Measurements from ENCODE around the gene ZNF157.
A peak's percentile ranks its signal among the peaks of the same experiment; 100 is the strongest.
"Not testable (repeated sequence)": the region's sequence is repeated elsewhere in the genome, so short reads cannot be mapped to it uniquely, and the experiment has no call there.

Gene ZNF157

DNA sequence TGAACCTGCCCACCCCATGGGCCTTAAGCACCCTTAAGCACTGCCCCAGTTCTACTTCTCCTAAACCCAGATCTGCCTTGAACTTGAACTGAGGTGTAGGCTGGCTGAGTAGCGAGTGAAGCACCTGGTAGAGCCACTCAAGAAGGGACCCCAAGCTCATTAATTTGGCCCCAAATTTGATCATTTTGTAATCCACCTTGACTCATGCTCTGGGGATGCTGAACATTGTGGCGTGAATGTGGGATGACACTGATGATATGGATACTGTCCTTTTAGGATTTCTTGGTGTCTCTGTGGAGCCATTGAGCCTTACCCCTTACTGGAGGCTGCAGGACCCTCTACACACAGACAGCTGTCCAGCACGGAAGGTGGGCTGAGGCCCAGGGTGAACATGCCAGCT lies at the start of gene ZNF157:
TSS of gene ZNF157 (plus strand) at position 301 of the 400 bp plus-strand sequence. CDS start at position 392, 91 bp downstream.
- DNase-seq, result no peak

DNA sequence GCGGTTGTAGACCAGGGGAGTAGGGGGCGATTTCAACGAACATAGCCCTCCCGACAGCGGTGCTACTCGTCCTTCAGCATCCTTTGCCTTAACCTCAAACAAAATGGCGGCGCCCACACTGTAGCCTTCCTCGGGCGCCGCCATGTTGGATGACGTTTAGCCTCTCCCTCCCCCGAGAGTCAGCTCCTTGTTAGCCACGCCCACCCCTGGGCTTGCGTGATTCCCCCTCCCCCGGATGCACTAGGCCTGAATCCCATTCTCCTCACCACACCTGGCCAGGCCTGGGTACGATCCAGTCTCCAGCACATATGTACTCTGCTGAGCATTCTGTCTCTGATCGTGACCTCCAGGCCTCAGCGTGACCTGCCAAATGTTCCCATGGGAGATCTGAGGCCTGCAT lies 49.0 kb upstream of the ZNF157 start:
- no peak for DNase-seq

DNA sequence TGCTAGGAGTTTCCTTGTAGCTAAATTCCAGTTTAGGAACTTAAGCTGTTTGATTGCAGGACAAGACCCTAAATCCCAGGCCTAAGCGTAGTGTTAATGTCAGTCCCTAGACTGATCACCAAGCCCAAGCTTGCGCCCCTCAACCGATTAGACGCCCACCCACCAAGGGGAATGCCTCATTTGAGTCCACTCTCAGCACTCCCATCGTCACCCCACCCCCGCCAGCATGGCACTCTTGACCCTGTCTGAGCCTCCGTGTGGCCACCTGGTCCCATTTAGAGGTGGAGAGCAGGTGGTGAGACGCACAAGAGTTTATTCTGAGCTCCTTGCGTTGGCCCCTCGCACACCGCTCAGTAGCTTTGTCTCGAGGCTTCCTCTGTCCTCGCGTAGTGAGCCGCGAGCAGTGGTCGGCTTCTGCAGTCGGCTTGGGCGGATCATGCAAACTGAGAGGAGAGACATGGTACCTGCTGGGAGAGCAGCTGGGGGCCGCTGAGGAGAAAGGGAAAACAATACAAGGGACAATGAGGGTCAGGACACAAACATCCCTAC lies 48.5 kb upstream of the ZNF157 start:
- DNase-seq, result no peak

DNA sequence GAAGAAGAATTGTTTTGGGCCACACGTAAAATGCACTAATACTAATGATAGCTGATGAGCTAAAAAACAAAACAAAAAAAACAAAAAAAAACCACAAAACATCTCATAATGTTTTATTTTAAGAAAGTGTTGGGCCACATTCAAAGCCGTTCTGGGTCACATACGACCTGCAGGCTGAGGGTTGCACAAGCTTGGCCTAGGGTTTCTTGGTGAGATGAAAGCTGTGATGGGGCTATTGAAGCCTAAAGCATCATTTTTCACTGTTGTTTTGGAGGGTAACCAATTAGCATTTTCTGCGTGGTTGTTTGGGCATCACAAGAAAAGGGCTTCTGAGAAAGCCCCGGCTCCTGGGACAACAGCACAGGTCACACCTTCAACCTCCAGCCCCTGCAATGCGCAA lies 42.5 kb upstream of the ZNF157 start:
- DNase-seq, result no peak

DNA sequence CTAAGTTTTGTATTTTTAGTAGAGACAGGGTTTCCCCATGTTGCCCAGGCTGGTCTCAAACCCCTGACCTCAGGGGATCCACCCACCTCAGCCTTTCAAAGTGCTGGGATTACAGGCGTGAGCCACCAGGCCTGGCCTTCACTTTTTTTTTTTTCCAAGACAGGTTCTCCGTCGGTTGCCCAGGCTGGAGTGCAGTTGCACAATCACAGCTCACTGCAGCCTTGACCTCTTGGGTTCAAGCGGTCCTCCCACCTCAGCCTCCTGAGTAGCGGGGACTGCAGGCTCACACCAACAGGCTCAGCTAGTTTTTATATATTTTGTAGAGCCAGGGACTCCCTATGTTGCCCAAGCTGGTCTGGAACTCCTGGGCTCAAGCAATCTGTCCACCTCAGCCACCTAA lies 37.6 kb upstream of the ZNF157 start:
- not testable (repeated sequence) for DNase-seq

DNA sequence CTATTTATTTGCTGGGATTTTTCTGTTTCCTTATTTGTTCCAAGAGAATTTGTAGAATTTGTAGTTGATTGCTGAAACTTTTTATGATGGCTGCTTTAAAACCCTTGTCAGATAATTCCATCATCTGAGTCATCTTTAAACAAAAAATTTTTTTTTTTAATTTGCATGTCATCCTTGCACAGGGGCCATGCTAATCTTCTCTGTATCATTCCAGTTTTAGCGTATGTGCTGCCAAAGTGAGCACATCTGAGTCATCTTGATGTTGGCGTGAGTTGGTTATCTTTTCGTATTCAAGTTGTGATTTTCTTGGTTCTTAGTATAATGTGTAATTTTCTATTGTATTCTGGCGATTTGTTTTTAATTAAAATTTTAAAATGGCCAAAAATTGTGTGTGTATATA lies 18.7 kb upstream of the ZNF157 start:
- DNase-seq, result no peak

DNA sequence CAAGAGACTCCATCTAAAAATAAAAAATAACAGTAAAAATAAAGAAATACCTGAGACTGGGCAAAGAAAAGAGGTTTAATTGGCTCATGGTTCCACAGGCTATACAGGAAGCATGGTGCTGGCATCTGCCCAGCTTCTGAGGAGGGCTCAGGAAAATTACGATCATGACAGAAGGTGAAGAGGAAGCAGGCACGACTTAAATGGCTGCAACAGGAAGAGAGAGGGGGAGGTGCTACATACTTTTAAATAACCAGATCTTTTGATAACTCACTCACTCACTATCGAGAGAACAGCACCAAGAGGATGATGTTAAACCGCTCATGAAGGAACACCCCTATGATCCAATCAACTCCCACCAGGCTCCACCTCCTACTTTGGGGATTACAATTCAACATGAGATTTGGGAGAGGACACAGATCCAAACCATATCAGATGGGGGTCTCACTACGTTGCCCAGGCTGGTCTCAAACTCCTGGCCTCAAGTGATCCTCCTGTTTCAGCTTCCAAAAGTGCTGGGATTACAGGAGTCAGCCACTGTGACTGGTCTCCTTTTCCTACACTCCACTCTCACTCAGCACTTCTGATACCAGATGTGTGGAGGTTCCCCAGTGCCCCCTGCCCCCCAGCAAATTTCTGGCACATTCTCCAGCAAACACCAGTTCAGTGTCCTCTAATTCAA lies 11.9 kb upstream of the ZNF157 start:
- DNase-seq, result peak; percentile 5 to 54

DNA sequence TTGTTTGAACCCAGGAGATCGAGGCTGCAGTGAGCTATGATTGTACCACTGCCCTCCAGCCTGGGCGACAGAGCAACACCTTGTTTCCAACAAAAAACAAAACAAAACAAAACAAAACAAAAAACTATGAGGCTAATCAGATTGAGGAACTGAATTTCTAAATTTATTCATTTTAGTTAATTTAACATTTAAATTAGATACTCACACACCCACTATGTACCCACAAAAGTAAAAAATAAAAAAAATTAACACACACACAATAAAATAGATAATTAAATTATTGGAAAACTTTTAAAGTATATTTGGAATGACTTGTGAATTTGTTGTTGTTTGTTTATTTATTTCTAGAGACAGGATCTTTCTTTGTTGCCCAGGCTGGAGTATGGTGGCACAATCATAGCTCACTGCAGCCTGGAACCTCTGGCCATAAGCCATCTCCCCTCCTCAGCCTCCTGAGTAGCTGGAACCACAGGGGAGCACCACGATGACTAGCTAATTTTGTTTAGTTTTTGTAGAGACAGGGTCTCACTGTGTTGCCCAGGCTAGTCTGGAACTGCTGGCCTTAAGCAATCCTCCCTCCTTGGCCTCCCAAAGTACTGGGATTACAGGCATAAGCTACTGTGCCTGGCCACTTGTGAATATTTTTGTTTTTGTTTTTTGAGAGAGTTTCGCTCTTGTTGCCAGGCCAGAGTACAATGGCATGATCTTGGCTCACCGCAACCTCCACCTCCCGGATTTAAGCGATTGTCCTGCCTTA lies 9.8 kb upstream of the ZNF157 start:
- no peak for DNase-seq

DNA sequence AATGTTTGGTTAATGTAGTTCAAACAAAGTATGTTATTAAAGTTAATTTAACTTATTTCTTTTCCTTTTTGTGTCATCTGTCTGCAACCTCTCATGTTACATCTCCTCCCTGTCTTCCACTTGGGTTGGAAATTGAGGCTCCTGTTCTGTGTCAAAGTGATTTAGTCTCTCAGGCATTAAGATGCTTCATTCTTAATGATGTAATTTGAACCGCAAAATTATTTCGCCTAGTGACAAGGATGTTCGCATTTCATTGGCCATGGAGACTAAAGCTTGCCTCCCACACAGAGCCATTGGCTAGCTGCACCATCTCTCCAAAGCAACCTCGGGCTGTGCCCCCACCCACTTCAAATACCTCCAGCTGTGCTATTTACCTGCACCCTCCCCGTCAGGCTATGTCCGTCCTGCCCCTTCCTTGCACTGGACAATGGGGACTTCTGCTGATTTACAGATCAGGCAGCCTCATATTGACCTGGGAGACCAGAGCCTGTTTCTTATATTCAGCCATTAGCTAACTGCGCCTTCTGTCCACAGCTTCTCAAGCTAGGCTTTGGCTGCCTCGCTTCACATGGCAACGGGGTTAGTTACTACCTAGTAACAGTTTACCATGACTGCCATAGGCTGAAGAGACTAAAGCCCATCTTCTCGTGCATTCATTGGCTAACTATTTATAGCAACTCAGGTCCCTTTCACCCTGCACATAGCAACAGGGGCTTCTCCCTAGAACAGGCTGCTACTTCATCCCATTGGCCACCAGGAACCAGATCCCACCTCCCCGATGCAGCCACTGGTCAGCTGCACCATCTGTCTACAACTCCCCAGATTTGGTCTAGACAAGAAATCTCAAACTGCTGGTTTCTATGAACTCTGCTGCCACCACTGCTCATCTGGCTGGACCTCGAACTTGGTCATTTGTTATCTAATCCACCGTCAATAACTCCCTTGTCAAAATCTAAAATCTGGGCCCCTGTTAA lies 8.6 kb upstream of the ZNF157 start:
- DNase-seq, result peak; percentile 79 to 85

DNA sequence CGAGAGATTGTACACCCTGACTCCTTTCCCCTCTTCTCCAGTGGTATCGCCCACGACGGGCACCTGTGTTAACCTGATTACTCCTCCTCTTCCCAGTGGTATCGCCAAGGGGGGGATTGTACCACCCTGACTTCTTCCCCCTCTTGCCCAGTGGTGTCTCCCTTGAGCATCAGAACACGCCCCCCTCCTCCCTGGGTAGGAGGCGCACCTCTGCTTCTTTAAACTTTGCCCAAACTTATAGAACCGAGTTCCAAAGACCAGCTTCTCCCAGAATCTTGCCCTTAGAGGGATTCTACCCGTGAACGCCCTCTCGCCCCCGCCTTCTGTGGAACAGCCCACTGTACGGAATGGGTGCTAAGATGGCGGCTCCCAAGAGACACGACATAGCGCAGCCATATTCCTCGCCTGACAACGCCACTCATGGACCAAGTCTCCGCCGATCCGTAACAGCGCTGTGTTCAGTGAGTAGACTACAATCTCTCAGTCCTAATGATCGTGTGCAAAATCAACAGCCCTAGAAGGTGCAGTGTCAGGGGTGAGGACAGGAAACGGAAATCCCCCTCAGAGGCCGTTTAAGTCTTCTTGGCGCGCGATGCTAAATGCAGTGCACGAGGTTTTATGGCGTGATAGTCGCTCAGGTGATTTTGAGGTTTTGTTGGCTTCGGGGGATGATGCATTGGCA lies 4.2 kb upstream of the ZNF157 start:
- peak; percentile 78 to 84 for DNase-seq

DNA sequence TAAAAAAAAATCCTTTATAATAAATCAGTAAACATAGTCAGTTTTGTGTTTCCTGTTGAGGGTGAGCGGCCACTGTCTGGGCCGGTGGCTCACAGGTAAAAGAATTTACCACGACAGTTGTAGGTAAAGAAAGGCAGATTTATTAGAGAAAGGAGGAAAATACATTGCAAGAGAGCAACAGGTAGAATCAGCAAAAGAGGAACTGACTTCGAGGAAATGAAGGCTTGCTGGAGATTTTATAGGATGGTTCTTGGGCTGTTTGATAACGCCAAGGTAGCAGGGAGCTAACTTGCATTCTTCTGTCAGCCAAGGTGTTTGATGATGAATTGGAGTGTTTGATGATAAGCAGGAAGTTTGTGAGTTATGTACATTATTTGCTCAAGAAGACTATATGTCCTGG lies 2.8 kb downstream of the ZNF157 start:
- DNase-seq, result no peak

DNA sequence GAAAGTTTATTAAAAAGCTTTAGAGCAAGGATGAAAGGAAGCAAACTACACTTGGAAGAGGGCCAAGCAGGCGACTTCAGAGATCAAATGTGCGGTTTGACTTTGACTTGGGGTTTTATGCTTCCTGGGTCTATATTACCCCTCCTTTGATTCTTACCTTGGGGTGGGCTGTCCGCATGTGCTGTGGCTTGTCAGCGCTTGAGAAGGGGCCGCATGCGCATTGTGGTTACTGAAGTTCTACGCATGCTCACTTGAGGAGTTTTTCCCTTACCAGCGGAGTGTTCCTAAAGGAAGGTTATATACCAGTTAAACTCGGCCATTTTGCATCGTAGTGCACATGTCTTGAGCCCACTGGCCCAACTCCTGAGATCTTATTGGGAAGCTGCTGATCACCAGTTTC lies 9.9 kb downstream of the ZNF157 start:
- peak; percentile 82 to 87 for DNase-seq

DNA sequence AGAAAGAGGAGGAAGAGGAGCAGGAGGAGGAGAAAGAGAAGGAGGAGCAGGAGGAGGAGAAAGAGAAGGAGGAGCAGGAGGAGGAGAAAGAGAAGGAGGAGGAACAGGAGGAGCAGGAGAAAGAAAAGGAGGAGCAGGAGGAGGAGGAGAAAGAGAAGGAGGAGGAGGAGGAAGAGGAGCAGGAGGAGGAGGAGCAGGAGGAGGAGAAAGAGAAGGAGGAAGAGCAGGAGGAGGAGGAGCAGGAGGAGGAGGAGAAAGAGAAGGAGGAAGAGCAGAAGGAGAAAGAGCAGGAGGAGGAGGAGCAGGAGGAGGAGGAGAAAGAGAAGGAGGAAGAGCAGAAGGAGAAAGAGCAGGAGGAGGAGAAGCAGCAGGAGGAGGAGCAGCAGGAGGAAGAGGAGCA lies 10.5 kb downstream of the ZNF157 start:
- not testable (repeated sequence) for DNase-seq

DNA sequence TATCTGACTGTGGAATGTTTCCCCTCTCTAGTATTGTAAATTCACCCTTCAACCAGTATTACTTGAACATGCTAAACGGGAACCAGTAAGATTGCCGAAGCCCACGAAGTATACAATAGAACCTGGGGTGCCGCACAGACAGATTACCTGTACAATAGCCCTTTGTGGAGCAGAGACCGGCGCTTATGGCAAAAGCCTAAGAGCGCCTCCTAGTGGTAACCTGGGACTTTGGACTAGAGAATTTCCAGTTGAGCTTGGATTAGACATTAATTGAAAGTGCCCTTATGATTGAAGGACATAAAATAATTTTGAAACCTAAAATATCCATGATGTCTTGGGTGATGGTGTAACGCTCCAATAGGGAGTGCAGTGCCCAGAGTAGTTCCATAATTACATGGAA lies 14.1 kb downstream of the ZNF157 start:
- peak; percentile 76 to 84 for DNase-seq

DNA sequence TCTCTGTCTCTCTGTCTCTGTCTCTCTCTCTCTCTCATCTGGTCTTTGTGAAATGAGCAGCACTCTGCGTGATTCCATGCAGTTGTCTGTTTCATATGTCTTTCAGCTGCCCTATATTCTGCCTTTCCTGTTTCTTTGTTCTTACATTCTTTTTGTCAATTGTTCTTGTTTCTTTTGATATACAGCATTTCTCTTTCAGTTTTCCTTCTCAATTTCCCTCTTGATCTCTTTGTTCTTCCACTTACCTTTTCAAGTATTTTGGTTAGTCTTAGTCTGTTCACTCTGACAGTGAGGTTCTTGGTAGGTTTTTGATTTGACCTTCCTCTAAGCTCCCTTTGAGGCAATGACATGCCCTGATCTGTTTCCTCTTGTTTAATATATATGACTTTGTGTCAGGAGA lies 20.4 kb downstream of the ZNF157 start:
- no peak for DNase-seq

DNA sequence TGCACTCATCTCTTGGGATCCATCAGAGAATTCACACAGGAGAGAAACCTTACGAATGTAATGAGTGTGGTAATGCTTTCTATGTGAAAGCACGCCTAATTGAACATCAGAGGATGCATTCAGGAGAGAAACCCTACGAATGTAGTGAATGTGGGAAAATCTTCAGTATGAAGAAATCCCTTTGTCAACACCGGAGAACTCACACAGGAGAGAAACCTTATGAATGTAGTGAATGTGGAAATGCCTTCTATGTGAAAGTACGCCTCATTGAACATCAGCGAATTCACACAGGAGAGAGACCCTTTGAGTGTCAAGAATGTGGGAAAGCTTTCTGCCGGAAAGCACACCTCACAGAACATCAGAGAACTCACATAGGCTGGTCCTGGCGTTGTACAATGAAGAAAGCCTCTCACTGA lies 42.8 kb downstream of the ZNF157 start:
- DNase-seq, result no peak

DNA sequence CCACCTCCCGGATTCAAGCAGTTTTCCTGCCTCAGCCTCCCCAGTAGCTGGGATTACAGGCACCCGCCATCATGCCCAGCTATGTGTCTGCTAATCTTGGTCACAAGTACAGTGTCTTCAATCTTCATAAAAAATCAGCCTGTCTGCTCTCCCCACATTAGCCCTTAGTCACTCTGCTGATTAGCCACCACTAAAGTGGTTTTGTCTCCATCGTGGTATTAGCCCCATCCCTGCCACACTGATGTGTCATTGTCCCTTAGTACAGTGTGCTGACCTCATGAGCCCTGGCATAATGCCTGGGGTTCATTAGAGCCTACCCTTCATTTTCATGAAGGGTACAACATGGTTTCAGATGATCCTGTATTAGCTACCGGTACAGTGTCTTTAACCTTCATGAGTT lies 49.9 kb downstream of the ZNF157 start:
- DNase-seq, result no peak

DNA sequence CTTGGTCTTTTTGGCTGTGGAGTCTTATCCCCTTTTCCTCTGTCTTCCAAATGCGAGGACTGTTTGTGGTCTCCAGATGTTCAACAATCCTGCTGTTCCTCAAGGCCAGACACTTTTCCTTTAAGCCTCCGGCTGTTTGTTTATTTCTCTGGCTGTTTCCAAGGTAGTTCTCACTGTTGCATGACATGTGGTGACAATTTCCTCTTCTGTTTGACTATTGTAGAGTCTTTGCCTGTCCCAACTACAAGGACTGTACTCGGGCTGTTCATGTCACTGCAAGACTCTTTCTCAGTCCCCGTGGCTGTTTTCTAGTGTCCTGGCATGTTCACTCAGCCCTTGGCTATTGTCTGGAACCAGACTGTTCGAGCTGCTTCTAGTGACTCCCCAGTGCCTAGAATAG lies 50.6 kb downstream of the ZNF157 start:
- no peak for DNase-seq

DNA sequence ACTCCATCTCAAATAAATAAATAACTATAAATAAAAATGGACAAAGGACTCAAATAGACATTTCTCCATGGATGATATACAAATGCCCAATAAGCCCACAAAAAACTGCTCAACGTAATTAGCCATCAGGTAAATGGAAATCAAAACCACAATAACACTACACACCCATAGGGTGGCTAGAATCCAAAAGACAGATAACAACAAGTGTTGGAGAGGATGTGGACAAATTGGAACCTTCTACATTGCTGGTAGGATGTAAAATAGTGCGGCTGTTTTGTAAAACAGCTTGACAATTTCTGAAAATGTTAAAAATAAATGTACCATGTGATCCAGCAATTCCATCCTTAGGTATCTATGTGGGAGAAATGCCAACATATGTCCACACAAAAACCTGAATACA lies 52.1 kb downstream of the ZNF157 start:
- no peak for DNase-seq

DNA sequence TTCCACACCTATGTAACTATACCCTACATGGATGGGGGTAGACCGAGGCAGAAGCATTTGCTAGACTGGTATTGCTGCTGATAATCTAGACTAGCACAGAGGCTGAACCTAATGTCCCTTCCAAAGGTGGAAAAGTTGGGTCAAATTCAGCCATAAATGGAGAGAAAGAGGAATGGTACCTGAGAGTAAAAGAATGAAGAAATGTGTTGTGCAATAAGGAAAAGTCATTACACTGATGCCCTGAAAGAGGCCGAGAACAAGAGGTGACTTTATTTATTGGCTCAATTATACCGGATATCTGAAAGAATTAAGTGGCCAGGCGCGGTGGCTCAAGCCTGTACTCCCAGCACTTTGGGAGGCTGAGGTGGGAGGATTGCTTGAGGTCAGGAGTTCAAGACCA lies 60.5 kb downstream of the ZNF157 start:
- no peak for DNase-seq

DNA sequence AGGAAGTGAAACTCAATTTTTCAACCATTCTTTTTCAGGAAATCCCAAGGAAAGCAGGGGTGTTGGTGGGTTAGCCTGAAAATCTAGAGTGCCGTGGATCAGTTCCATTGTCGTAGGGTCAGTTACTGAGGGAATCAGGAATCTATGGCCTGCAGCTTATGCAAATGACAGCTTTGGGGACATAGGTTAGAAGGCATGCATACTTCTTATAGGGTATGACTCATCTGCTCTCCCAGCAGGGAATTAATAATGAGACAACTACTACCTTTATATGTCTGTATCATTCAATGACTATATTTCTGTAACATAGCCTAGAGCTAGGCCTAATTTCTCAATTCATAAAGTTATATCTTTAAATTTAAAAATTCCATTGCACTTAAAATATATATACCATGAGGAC lies 76.1 kb downstream of the ZNF157 start:
- no peak for DNase-seq

DNA sequence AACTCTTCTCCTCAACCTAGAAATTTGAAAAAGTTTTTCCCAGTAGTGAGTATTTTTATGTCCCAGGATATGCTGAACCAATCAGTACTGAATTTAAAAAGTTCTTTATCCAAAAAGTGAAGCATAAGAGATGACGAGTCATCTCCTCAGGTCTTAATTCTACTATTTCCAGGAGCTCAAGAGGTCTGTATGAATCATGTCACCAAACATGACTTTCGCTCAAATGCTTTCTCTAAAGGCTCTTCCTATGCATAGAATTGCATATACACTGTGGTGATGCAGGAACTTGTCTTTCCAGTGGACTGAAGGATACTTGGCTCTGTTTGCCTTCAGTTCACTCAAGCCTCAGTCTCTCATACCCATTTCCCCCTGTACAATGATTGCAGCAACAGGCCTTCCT lies 76.6 kb downstream of the ZNF157 start:
- no peak for DNase-seq

DNA sequence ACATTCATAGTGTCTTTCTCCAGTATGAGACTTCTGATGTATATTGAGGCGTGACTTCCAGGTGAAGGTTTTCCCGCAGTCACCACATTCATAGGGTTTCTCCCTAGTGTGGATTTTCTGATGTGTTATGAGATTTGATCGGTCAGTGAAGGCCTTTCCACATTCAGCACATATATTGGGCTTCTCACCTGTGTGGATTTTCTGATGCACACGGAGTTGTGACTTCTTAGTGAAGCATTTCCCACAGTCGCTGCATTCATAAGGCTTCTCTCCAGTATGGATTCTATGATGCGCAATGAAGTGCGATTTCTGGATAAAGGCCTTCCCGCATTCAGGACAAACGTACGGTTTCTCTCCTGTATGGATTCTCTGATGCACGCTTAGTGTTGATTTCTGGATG lies 77.2 kb downstream of the ZNF157 start:
- DNase-seq, result no peak
